CD4-positive, alpha-beta T cell treated with Interferon alpha-2 for 1 hour (primary cell): ENCODE data around the gene PID1.

Source experiments
- DNase-seq, 2 donors: peaks; one replicate each; pipeline ENCODE4 v3.0.0-alpha.2; 2020 to 2022

The PID1 gene

DNA sequence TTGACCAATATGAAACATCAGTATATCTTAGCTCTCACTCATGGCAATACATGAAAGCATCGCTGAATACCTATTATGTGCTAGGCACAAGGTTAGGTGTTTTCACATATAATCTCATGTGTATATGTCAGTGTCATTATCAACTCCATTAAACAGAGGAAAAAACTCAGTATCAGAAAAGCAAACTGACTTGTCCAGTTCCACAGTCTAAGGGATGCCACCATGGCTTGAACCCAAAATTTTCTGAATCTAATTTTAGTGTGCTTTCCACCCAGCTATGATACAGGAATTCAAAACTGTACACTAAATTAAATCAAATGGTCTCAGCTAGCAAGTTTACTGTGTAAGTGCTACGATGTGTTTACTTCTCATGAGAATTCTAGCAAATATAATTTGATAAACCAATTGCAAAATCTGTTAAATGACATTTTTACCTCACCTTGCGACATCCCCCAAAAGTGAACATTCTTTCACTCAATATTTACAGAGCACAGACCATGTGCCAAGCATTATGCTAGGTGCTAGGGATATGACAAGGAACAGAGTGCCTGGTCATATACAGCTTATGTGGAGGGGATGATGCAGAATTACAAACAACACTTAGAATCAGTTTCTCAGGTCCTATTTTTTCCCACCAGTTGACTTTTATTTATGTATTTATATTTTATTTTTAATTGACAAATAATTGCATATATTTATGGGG is 211.6 kb downstream of the PID1 start:
- no peak for DNase-seq

DNA sequence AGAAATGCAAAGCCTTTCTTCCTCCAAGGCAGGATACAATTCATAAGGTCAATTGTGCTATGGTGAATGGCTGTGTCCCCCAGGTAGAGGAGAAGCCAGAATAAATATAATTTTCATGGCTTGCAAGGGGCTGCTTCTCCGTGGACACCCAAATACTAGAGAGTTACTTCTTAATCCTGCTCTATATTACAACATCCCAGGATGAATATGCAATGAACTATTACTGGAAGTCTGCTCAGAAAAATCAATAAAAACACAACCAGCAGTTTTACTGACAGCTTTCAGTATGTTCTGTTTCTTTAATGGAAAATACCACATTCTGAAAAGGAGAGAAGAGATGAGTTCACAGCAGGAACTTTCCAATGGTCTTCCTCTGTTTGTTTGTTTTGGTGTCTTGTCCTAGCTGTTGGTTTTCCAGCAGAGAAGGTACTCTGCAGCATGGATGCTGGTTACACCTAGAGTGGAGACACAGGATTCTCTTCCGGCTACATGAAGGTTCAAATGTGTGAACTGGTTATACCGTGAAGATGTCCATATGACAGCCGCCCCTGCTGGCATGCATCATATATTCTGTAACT is 213.0 kb downstream of the PID1 start:
- DNase-seq: no peak

DNA sequence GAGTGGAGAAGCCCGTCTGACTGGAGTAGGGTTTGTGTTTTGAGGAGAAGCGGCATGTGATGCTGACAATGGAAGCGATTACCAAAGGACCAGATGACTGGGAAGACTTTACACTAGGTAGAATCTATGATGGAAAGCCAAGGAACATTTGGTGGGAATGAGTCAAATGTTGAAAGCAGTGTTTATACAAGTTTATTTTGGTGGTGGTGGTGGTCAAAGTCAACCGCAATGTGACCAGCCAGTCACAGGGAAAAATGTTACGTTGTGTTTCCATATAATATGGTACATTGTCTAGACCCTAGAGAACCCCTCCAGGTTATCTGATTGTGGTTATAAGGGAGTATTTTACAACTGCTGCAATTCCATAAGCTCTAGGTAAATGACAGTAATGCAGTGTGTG is 216.8 kb downstream of the PID1 start:
- DNase-seq: no peak

DNA sequence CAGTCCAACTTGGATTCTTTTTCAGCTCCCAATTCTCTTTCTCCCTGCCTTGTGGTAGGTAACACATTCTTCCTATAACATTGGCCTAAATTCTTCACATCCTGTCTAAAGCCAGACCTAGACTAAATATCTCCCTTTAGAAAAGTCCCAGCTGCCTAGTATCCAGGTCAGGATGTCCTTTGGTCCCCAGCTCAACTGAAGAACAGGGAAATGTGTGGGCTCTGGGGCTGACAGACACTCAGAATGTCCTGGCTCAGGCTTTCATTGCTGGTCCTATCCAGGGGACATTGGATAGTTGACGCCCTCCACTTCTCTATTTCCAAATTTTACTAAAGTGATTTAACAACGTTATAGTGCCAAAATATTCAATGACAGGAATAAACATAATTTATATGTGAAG is 219.3 kb downstream of the PID1 start:
- DNase-seq: no peak

DNA sequence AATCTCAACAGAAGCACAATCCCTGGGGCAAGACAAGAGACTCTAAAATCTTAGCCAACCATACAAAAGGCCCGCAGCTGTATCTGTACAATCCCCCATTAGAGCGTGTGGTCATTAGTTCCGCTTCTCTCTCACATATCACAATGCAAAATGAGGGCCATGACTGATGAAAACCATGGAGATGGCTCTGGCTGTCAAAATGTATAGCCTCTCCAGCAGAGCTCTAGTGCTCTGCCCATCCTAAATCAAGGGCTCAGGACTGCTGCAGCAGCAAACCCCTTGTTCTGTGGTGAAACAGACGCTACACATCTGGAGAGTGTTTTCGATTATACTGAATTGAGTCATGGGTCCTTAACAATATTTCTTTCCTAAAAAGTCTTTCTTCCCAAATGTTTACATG is 221.0 kb downstream of the PID1 start:
- DNase-seq: no peak

DNA sequence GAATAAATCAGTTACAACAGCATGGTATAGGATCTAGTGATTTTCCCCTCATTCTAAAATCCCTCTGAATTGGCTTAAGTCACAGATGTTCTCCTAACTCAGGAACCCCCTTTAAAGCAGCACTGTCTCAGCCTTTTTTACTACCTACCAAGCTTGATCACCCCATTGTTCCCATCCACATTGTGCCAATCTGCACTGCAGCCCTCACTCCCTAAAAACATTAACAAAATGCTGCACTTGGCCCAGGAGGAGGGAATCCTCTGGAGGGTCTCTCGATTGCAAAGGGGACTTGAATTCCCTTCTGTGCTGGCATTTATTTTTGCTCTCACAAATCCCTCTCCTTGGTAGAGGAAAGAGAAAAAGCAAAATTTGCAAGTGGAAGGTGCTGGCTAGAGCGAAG is 223.0 kb downstream of the PID1 start:
- no peak for DNase-seq

DNA sequence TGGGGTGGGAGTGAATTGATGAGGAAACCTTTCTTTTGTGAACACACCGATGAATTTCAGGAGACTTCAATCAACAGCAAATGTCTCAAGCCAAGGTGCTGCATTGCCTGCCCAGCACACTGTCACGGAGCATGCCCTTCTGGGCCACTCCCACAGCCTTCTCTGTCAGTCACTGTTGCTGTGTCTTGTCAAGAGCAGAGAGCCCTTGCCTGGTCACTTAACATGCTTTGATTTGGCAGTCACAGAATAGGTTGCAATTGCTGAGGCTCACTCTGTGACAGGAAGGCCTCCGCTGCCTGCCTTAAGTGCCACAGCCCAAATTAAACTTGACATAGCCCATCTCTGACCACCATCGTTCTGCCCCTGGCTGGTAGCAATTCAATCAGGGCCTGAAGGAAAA is 225.4 kb downstream of the PID1 start:
- DNase-seq: no peak

DNA sequence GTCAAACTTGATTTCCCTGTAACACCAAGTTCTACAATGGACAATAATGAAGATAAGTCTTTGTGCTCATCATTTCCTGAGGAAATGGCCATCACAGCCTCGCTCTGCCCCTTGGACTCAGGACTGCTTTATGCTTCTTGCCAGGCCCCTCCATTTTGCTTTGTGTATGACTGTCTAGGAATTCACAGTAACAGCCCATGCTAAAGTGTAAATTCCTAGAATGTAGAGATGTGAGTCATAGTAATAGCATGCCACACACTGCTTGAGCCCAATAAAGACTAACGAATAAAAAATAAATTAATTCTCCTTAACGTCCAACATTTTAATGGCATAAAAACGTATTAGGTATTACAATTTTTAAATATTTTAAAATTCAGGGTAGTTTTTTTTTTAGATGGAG is 226.5 kb downstream of the PID1 start:
- DNase-seq: no peak

DNA sequence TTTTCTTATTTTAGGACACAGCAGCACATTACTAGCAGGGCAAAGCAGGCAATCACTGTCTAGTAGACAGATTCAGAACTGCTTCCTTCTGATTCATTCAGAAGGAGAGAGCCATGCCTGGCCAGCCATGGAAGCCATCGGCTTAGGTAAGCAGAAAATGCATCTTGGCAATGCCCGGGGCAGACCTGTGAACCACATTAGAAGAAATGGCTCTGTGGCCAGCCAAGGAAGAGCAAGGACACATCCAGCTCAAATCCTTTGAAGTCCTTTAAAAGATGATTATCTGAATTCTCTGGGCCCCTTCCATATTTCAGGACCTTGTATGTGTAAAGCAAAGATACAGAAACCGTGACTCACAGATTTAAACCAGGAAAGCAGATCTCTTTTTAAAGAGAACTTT is 227.4 kb downstream of the PID1 start:
- no peak for DNase-seq

DNA sequence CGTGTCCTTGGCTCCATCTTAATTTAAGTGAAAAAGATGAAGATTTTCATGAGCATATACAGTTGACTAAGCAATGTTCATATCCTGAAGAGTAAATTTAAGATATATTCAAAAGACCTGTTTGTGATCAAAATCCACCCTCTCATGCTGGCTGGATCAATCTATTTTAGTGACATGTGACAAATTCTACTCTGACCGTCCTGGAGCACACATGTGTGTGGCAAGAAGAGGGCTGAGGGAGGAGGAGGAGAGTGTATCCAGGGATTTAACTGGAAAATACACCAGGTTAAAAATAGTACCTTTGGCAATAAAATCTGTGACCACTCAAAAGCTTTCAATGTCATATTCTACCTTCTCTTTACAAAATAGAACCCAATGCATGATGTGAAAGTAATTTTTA is 228.7 kb downstream of the PID1 start:
- no peak for DNase-seq

DNA sequence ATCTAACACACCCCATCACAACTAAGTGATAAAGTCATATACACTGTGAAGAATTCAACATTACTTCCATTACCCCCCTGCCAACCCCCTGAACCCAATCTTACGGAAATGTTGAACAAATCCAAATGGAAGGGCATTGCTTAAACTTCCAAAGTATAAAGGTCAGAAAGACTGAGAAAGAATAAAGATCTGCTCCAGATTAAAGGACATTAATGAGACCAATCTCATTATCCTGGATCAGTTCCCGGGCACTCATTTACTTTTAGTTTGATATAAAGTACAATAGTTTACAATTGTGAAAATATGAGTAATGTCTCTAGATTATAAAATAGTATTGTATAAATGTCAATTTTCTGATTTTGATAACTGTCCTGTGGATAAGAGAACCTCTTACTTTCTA is 229.4 kb downstream of the PID1 start:
- no peak for DNase-seq

DNA sequence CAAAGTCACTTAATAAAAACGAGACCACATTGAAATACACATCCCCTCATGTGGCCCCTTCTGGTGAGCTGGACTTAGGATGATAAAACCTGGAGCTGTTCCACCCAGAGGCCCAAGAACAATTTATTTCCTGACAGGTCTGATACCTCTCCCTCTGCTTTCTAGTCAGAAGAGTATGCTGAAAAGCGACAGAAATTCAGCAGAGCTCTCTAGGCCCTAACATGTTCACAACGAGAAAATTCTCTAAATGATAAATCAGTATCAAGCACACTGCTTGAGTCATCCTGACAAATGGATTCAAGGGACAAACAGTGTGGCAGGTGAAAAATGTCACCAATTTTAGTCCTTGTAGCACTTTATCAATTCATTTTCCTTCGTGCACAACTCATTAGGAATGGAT is 233.5 kb downstream of the PID1 start:
- no peak for DNase-seq

DNA sequence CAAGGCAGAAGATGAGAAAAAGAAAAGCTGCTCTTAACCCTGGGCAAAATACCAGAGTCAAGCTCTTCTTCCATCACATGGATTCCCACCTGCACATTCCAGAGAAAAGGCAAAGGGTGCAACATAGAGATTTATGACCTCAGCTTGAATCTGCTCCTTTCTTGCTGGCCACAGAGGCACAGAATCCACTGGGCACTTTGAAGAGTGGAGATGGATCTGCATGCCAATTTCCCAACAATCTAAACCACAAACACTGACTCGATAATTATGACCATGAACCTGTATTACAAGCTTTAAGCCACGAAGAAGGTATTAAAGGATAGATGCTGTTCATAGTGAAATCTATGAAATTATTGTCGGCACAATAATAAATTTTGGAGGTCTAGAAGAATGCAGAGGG is 237.3 kb downstream of the PID1 start:
- DNase-seq: no peak

DNA sequence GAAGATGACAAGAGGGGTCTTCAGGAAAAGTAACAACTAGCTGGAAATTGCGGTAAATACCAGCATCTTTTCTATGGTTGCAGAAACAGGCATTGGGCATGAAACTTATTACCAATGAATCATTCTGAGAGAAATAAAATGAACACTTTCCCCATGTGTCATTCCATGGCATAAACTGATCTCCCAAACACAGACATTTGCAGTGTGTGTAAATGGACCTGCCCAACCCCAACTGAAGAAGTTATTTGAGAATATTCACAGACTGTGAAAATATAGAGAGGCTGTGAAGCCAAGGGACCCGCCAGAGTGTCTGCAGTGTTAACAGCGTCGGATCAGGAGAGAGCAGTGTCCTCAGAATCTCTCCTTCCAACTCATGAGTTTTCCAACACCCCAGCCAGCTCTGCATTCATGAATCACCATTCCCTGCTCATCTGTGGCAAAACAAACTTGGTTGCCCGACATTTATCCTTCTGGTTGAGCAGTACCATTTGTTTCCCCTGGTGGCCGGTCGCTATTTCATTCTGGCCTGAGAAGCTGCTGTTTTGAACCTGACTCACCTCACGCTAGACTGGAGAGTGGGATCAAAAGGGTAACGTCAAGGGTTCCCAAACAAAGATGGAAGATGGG is 238.4 kb downstream of the PID1 start:
- no peak for DNase-seq

DNA sequence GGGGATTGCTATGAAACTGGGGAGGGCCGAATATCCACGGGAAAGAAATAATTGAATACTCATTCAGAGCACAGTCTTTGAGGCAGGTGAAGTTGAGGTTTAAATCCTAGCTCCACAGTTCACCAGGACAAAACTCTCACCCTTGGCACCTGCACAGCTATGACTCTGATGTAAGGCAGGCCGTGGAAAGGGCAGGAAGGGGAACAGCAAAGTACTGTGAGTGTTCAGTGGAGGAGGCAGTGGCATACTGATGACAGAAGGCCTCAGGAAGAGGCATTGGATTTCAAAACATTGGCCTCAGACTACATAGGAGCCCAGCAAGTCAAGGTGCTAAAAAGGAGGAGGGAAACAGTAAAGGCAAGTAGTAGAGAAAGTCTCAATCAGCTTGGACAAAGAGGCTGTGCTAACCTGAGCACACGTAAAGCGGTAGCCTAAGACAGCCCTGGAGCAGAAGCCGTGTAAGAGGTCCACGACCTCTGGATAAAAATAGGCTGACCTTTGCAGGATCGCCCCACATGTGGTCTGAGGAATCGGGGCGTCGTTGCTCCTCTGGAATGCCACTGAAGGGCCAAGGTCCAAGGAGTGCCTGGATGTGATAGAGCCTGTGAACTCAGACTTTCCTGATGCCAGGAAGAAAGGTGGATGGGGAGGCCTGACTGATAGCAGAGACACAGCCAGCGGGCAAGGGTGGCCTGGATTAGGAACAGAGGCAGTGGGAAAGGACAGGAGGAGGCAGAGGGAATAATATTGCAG is 243.6 kb downstream of the PID1 start:
- no peak for DNase-seq

DNA sequence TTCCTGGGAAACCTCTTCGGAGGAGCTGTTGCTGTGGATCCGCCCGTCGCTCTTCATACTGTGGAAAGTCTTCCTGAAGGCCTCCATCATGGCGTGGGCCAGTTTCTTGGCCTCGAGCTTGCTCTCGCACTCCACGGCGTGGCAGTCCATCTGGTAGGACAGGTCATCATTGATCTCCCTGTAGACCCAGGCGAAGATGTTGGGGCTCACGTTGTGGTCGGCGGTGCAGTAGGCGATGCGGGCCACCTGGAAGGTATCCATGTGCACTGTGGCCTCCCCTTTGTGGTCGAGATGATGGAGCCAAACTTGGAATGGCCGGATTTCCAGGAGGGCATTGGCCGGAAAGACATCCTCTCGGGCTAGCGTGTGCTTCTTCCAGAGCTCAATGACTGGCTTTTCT is 245.4 kb downstream of the PID1 start:
- DNase-seq: no peak

DNA sequence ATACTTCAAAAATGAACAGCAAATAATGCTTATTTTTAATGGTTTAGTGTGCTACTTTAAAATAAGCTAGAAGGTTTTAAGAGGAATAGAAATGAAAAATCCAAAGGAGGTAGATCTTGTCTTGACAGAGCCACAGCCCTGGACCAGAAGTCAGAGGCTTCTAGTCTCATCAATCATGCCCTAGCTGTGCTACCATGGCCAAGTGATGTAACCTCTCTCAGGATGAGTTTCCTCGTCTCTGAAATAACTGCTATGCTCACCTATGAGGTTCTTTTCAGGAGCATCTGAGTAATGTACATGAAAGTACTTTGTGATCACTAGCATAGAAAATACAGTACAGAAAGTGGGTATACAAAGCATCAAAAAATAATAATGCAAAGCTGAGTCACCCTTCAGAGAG is 248.4 kb downstream of the PID1 start:
- no peak for DNase-seq

DNA sequence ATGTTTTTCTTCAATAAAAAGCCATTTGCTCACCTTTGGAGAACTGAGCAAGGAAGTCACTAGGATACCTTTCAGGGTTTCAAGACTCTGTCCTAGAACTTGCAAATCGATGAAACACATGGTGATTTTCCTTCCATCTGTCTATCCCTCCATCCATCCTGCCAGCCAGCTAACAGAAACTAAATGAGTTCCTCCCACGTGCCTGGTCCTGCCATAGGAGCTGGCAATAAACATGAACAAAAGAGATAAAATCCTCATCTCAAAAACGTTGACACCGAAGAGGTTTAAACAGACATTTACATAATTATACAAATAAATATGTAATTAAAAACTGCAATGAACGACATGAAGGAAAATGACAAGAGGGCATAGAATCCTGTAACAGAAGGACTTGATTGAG is 249.0 kb downstream of the PID1 start:
- no peak for DNase-seq

DNA sequence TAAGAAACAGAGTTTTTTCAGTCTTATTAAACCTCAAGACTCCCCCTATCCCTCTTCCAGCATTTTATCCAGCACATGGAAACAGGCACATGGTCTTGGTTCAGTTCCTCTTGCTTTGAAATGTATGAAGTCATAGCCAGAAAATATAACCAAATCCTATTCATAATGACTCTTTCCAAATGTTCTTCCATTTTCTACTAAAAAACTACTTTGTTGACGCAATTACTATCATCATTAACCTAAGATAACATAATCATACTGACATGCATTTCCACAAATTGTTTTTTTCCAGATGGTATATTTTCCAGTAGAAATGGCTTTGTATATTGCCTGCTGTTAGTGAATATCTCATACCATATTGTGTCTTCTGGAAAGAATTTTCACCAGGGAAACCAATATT is 261.3 kb downstream of the PID1 start:
- no peak for DNase-seq

DNA sequence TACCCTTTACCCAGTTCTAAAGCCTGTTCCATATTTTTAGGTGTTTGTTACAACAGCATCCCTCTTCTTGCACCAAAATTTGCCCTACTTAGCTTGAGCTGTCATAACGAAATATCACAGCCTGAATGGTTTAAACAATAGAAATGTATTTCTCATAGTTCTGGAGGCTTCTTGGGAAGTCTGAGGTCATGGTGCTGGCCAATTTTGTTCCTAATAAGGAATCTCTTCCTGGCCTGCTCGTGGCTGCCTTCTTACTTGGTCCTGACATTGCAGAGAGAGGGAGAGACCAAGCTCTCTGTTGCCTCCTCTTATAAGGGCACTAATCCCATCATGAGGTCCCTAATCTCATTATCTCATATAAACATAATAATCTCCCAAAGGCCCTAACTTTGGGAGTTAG is 267.8 kb downstream of the PID1 start:
- DNase-seq: no peak

DNA sequence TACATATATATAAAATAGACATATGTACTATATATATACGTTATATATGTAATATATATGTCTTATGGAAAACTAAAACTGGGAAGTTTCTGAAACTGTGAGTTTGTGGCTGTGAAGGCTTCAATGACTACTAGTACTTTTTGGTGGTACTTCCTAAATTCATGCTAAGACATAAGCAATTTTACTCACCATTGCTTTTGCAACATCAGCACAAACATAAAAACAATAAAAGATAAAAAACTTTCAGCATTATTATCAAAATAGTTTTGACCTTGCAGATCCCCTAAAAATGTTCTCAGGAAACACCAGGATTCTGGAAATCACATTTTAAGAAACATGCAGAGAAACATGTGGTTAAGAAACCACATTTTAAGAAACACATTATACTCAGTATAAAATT is 269.9 kb downstream of the PID1 start:
- no peak for DNase-seq

DNA sequence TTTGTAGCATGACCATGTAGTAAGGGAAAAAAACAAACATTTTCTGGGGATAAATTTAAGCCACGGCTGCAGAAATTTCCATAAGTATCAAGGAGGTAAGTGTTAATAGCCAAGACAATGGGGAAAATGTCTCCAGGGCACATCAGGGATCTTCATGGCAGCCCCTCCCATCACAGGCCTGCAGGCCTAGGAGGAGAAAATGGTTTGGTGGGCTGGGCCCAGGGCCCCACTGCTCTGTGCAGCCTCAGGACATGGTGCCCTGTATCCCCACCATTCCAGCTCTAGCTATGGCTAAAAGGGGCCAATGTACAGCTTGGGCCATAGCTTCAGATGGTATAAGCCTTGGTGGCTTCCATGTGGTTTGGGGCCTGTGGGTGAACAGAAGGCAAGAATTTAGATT is 271.8 kb downstream of the PID1 start:
- DNase-seq: no peak

DNA sequence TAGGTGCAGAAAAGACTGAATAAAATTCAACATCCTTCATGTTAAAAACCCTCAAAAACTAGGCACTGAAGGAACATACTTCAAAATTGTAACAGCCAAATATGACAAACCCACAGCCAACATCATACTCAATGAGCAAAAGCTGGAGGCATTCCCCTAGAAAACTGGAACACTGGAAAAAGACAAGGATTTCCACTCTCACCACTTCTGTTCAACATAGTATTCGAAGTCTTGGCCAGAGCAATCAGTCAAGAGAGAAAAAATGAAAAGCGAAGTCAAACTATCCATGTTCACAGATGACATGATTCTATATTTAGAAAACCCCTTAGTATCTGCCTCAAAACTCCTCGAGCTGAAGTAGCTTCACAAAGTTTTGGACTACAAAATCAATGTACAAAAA is 282.3 kb downstream of the PID1 start:
- no peak for DNase-seq
